ENCODE data around the gene KCNE3. TPM values are rescaled to one million over a fixed set of nuclear protein-coding genes. Genes with fewer than 3 reads are reported as not detected.

Gene KCNE3
- total and polyA plus RNA-seq, 2 of the 13 experiments (the other 11 are each of a cell fraction or from before 2014, with no cell fraction given) = 0.33 to 2.2 TPM

DNA sequence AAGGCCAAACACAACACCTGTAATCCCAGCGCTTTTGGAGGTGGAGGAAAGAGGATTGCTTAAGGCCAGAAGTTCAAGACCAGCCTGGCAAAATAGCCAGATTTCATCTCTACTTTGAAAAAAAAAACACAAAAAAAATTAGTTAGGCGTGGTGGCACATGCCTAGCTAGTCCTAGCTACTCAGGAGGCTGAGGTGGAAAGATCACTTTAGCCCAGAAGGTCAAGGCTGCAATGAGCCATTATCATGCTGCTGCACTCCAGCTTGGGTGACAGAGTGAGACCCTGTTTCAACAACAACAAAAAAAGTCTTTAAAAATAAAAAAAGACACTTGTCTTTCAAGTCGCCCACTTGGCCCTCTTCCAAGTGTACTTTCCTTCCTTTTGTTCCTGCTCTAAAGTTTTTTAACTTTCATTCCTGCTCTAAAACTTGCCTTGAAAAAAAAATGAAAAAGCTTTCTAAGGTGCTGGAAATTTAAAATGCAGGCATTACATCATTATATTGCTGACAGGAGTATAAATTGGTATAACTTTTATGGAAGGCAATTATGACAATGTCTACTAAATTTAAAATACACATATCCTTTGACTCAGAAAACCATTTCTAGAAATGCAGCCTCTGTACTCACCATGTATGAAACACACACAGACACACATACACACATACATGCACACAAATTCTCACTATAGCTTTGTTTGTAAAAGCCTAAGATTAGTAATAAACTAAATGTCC lies 13.5 kb upstream of the KCNE3 start (continued):
- 0 out of 2 replicates have a peak, but pooled peaks have one; percentile 35 for TF ChIP-seq ATF7 (IDR thresholded peaks at IDR 0.05)
- TF ChIP-seq ATF7 (CRISPR knock-in tag; IDR thresholded peaks at IDR 0.05) = no peak
- no peak for TF ChIP-seq ETV6 (CRISPR knock-in tag; conservative IDR thresholded peaks at IDR 0.05)
- TF ChIP-seq SOX13 (IDR thresholded peaks at IDR 0.05) = no peak
- 0 out of 4 replicates have a peak, but pooled peaks of 1 of the 2 experiments have one; percentile 11 for TF ChIP-seq SOX13 (CRISPR knock-in tag; conservative IDR thresholded peaks at IDR 0.05 in 1 of 2, IDR thresholded peaks at IDR 0.05 in 1 of 2)
- TF ChIP-seq NR2F6 (IDR thresholded peaks at IDR 0.05) = peak; percentile 45
- TF ChIP-seq NR2F6 (CRISPR knock-in tag; IDR thresholded peaks at IDR 0.05) = peak; percentile 47; the same call in 1 of the 2 replicates
- TF ChIP-seq HDAC1 (CRISPR knock-in tag; IDR thresholded peaks at IDR 0.05) = no peak

DNA sequence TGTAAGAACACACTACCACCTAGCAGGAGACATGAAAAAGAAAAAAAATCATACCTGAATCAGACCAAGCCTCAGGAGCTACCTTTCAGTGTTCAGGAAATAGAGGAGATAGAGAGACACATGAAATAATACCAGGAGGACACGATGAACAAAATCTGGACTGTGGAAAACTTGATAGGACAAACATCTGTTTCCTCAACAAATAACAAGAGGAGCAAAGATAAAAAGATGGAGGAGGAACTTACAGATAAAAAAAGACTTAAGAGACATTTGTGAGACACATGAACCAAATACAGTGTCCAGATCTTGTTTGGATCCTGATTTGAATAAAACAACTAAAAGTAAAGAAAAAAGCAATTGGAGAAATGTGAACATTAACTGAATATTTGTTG lies 12.4 kb upstream of the KCNE3 start:
- H3K9ac ChIP-seq (ENCODE audit: insufficient read depth, low read depth, low read length) = no peak overlapping the region
- peak overlapping the region; percentile 42 for H2AFZ ChIP-seq (ENCODE audit: low read length)
- CTCF ChIA-PET (ENCODE audit: low intra/inter-chr PET ratio, low total read pairs) = no interaction called here
- H3K9me3 ChIP-seq (ENCODE audit: low read length) = no peaks in the 10 kb centered on the region
- no peak for FAIRE-seq
- no peaks in the 10 kb centered on the region for H3K27me3 ChIP-seq (ENCODE audit: control insufficient read depth in 1 of 2, insufficient read depth in 2 of 2, low read length in 2 of 2)
- peaks cover 28% of the 10 kb centered on the region for H3K4me1 ChIP-seq (ENCODE audit: insufficient read depth, low read length)
- peak overlapping the region; percentile 51; the same call in 1 of the 2 replicates for H3K4me2 ChIP-seq (ENCODE audit: low read depth, low read length)
- in situ Hi-C loops (cut with HindIII; ENCODE audit: extremely low pct_ligation_motif_present, low pct_unique_long_range_greater_than_20kb) = no loop called here
- intact Hi-C loops (cut with micrococcal nuclease; ENCODE audit: unreplicated experiment) = no loop called here
- H4K20me1 ChIP-seq (ENCODE audit: insufficient read depth, low read length) = no peaks in the 10 kb centered on the region
- POLR2A ChIA-PET = no interaction called here
- 9% methylated on average over 1 of the region's 1 CpG for WGBS (ENCODE audit: low lambda C conversion rate)
- H3K79me2 ChIP-seq (ENCODE audit: insufficient read depth, low read length) = no peaks in the 10 kb centered on the region
- no peak for DNase-seq (ENCODE audit: low spot score)
- TF ChIP-seq, protein P1, sequence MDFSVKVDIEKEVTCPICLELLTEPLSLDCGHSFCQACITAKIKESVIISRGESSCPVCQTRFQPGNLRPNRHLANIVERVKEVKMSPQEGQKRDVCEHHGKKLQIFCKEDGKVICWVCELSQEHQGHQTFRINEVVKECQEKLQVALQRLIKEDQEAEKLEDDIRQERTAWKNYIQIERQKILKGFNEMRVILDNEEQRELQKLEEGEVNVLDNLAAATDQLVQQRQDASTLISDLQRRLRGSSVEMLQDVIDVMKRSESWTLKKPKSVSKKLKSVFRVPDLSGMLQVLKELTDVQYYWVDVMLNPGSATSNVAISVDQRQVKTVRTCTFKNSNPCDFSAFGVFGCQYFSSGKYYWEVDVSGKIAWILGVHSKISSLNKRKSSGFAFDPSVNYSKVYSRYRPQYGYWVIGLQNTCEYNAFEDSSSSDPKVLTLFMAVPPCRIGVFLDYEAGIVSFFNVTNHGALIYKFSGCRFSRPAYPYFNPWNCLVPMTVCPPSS (IDR thresholded peaks at IDR 0.05) = no peak
- TF ChIP-seq, protein P2, sequence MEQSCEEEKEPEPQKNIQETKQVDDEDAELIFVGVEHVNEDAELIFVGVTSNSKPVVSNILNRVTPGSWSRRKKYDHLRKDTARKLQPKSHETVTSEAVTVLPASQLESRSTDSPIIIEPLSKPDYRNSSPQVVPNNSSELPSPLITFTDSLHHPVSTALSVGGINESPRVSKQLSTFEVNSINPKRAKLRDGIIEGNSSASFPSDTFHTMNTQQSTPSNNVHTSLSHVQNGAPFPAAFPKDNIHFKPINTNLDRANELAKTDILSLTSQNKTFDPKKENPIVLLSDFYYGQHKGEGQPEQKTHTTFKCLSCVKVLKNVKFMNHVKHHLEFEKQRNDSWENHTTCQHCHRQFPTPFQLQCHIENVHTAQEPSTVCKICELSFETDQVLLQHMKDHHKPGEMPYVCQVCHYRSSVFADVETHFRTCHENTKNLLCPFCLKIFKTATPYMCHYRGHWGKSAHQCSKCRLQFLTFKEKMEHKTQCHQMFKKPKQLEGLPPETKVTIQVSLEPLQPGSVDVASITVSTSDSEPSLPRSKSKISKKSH (CRISPR knock-in tag; IDR thresholded peaks at IDR 0.05; ENCODE audit: borderline replicate concordance) = no peak
- TF ChIP-seq GTF3A (CRISPR knock-in tag; conservative IDR thresholded peaks at IDR 0.05) = no peak
- no peak for TF ChIP-seq ZNF879 (CRISPR knock-in tag; IDR thresholded peaks at IDR 0.05)
- TF ChIP-seq EED (CRISPR knock-in tag; IDR thresholded peaks at IDR 0.05) = no peak
- no peak for TF ChIP-seq TBX2 (CRISPR knock-in tag; IDR thresholded peaks at IDR 0.05; ENCODE audit: borderline replicate concordance)
- no peak for TF ChIP-seq SCMH1 (CRISPR knock-in tag; IDR thresholded peaks at IDR 0.05; ENCODE audit: borderline replicate concordance)
- H3K4me3 ChIP-seq (replicated peaks in 1 of 3; ENCODE audit: insufficient read depth in 1 of 3, low read depth in 2 of 3, low read length in 3 of 3) = no peak overlapping the region
- no TSS peak for BruUV-seq (replicated peaks)
- H3K27ac ChIP-seq (ENCODE audit: extremely low read length, insufficient read depth, low read length) = no peak overlapping the region
- H3K36me3 ChIP-seq (replicated peaks in 1 of 2; ENCODE audit: control insufficient read depth in 1 of 2, insufficient read depth in 2 of 2, low read length in 2 of 2) = no peaks in the 10 kb centered on the region
- ATAC-seq = no peak

Measured in HepG2 (cell line).